GM18909 (cell line): ENCODE results near the gene SH3GL1.

ENCODE experiments used
- ATAC-seq: cut with Tn5 transposase; IDR thresholded peaks from one replicate; pipeline ENCODE4 v1.9.1; 2021; ENCODE audit warnings: mild to moderate bottlenecking; ENCODE audit not compliant: unreplicated experiment, poor library complexity

SH3GL1 gene

GRCh38 chr19:4326215-4326836, 74.0 kb downstream of the SH3GL1 start:
- ATAC-seq, result no peak

DNA sequence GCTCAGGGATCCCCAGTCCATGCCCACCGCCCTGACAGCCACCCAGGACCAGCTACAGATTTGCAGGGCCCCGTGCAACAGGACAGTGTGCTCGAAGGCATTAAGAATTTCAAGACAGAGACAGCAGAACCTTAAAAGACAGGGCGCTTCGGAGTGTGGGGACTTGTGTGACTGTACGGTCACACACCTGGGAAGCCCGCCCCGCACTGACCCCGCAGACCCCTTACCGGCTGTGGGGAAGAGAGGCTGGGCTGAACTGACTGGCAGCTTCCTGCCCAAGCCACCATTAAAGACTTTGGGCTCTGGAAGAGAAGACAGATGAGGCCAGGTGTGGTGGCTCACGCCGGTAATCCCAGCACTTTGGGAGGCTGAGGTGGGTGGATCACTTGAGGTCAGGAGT, 76.1 kb downstream of the SH3GL1 start:
- no peak for ATAC-seq

DNA sequence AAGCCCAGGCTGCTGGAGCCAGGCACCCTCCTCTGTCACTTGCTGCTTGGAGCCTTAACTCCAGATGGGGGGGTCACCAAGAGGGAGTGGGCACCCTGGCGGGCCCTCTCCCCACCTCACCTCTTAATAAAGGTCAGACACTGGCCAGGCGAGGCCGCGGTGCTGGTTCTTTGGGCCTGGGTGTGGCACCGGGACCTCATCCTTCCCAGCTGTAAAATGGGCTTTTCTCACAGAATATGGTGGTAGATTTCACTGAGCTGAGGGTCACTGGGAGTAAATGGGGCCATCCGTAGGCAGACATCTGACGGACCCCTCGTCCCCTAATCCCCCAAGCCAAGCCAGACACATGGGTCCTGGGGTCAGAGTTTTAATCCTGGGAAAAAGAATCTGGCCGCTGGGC, 76.7 kb downstream of the SH3GL1 start:
- no peak for ATAC-seq

- no peak for ATAC-seq
Measured at GRCh38 chr19:4322942-4323665, 77.2 kb downstream of the SH3GL1 start.

DNA sequence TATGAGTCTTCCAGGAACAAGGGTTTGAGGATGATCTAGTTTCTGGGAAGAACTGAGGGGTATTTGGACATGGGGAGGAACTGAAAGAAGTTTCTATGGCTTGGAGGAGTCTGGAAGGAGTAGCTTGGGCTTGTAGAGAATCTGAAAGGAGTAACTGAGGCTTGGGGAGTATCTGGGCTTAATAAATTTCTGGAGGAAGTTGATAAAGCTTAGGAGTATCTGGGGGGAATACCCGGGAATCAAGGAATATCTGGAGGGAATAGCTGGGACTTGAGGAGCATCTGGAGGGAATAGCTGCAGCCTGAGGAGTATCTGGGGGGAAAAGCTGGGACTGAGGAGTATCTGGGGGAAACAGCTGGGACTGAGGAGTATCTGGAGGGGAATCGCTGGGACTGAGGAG, 79.9 kb downstream of the SH3GL1 start:
- no peak for ATAC-seq

DNA sequence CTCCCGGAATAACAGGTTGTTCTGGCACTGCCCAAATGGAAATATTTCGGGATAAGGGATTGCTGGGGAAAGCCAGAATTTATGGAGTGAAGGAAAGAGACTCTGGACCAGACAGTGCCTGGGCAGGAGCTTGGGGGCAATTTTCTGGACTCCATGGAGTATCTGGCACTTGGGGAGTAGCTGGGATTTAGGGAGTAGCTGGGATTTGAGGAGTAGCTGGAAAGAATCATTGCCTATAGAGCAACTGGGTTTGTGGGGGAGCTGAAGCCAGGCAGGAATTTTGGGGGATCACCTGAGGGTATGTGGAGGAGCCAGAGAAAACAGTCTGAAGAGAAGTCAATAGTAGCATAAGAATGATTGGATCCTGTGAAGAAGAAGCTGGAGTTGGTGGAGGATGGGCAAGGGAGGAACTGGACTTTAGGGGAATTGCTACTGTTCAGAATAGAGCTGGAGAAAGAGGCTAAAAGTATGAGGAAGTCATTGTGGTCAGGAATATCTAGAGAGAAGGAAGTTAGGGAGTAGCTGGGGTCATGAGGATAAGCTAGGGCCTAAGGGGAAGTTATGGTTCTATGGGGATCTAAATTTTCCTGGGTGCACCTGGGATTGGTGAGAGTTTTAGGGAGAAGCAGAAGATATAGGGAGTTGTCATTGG, 81.2 kb downstream of the SH3GL1 start:
- ATAC-seq, result no peak

- ATAC-seq, result no peak
Measured at GRCh38 chr19:4318460-4318859, 81.9 kb downstream of the SH3GL1 start.

DNA sequence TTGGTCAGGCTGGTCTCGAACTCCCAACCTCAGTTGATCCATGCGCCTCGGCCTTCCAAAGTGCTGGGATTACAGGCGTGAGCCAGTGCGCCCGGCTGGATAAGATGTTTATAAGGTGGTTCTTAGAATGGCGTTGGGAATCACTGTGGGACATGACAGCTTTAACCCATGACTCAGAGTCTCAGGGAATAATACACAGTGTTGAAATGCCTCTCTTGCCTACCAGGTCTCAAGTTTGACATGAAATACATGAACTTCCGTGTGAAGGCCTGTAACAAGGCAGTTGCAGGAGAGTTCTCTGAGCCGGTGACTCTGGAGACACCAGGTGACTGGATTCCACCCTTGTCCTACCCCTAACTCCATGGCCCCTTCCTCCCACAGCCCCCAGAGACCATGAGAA, 83.4 kb downstream of the SH3GL1 start:
- no peak for ATAC-seq

GRCh38 chr19:4313847-4314490, 86.4 kb downstream of the SH3GL1 start:
- ATAC-seq, result no peak
